Neural cell (in vitro differentiated cells): ENCODE data around the gene PDE1A. TPM values are rescaled to one million over a fixed set of nuclear protein-coding genes. Genes with fewer than 3 reads are reported as not detected.

ENCODE experiments used
- H2AFZ ChIP-seq: fragments of 200-600, 300-800 bp; sonication (generic), shearing (Covaris generic); 2 replicates; pipeline ENCODE4 v1.6.0; 2014; ENCODE audit warnings: low read depth, mild to moderate bottlenecking, antibody characterized with exemption, low read length, moderate library complexity
- H3F3A ChIP-seq: fragments of 200-600 bp; shearing (Covaris generic); 2 replicates; pipeline ENCODE4 v1.6.1; 2016; ENCODE audit warnings: mild to moderate bottlenecking, moderate library complexity, mixed read lengths, antibody characterized with exemption, low read length; ENCODE audit not compliant: insufficient read depth, poor library complexity, severe bottlenecking
- H3K27ac ChIP-seq: fragments of 200-600, 300-800 bp; sonication (generic), shearing (Covaris generic); 2 replicates; pipeline ENCODE4 v1.5.1; 2014; ENCODE audit warnings: mild to moderate bottlenecking, low read length, moderate library complexity
- H3K27me3 ChIP-seq: fragments of 300-800, 200-600 bp; sonication (generic), shearing (Covaris generic); 2 replicates; pipeline ENCODE4 v1.6.0; 2014; ENCODE audit warnings: mild to moderate bottlenecking, low read depth, low read length, moderate library complexity; ENCODE audit not compliant: insufficient read depth
- H3K36me3 ChIP-seq: fragments of 300-800, 200-600 bp; sonication (generic), shearing (Covaris generic); 2 replicates; pipeline ENCODE4 v1.5.1; 2014; ENCODE audit warnings: mild to moderate bottlenecking, antibody characterized with exemption, low read length, moderate library complexity; ENCODE audit not compliant: insufficient read depth
- H3K4me2 ChIP-seq: fragments of 300-800, 200-600 bp; sonication (generic), shearing (Covaris generic); 2 replicates; pipeline ENCODE4 v1.6.0; 2014; ENCODE audit warnings: mild to moderate bottlenecking, low read length
- H3K4me3 ChIP-seq: fragments of 300-800, 200-600 bp; sonication (generic), shearing (Covaris generic); 2 replicates; pipeline ENCODE4 v1.5.1; 2014; ENCODE audit warnings: mild to moderate bottlenecking, low read length, moderate library complexity
- H3K79me2 ChIP-seq: fragments of 200-600 bp; shearing (Covaris generic); replicated peaks from 2 replicates; pipeline ENCODE4 v1.6.0; 2014; ENCODE audit warnings: mild to moderate bottlenecking, low read length, moderate library complexity; ENCODE audit not compliant: insufficient read depth
- H3K9ac ChIP-seq: fragments of 300-800, 200-600 bp; sonication (generic), shearing (Covaris generic); 2 replicates; pipeline ENCODE4 v1.6.1; 2016; ENCODE audit warnings: mild to moderate bottlenecking, low read length, mixed read lengths
- H3K9me2 ChIP-seq: fragments of 200-600 bp; shearing (Covaris generic); 2 replicates; pipeline ENCODE4 v1.6.1; 2016; ENCODE audit warnings: mild to moderate bottlenecking, low read length, mixed read lengths; ENCODE audit not compliant: insufficient read depth
- H3K9me3 ChIP-seq: fragments of 200-600, 300-800 bp; sonication (generic), shearing (Covaris generic); 2 replicates; pipeline ENCODE4 v1.6.1; 2016; ENCODE audit warnings: mild to moderate bottlenecking, mixed run types, low read length, moderate library complexity, mixed read lengths
- H4K20me1 ChIP-seq: fragments of 200-600 bp; shearing (Covaris generic); 2 replicates; pipeline ENCODE4 v1.6.1; 2016; ENCODE audit warnings: mild to moderate bottlenecking, mixed run types; ENCODE audit not compliant: insufficient read depth
- CTCF ChIP-seq: fragments of 450-650 bp; IDR thresholded peaks from 2 replicates; pipeline ENCODE4 v1.5.1; 2014; ENCODE audit warnings: antibody characterized with exemption, mild to moderate bottlenecking, moderate library complexity; ENCODE audit not compliant: poor library complexity, severe bottlenecking
- EP300 ChIP-seq: fragments of 450-650 bp; conservative IDR thresholded peaks from 2 replicates; pipeline ENCODE4 v1.6.1; 2014; ENCODE audit warnings: antibody characterized with exemption, mild to moderate bottlenecking, moderate library complexity; ENCODE audit not compliant: poor library complexity, severe bottlenecking
- EZH2 ChIP-seq: fragments of 200-600, 300-800 bp; shearing (Covaris generic), sonication (generic); IDR thresholded peaks from 2 replicates; pipeline ENCODE4 v1.6.1; 2014; ENCODE audit warnings: antibody characterized with exemption, low read length, borderline replicate concordance, mild to moderate bottlenecking; ENCODE audit not compliant: insufficient read depth, poor library complexity, severe bottlenecking
- MXI1 ChIP-seq: fragments of 450-650 bp; conservative IDR thresholded peaks from 2 replicates; pipeline ENCODE4 v1.6.1; 2014; ENCODE audit warnings: antibody characterized with exemption, mild to moderate bottlenecking; ENCODE audit not compliant: poor library complexity, severe bottlenecking
- POLR2AphosphoS5 ChIP-seq: IDR thresholded peaks from 2 replicates; pipeline ENCODE4 v1.6.1; 2012
- RAD21 ChIP-seq: fragments of 450-650 bp; conservative IDR thresholded peaks from 2 replicates; pipeline ENCODE4 v1.6.1; 2014; ENCODE audit warnings: antibody characterized with exemption, mild to moderate bottlenecking, moderate library complexity
- REST ChIP-seq: IDR thresholded peaks from 2 replicates; pipeline ENCODE4 v1.6.1; 2012; ENCODE audit warnings: borderline replicate concordance
- SMC3 ChIP-seq: fragments of 450-650 bp; conservative IDR thresholded peaks from 2 replicates; pipeline ENCODE4 v1.6.1; 2014; ENCODE audit warnings: antibody characterized with exemption, mild to moderate bottlenecking, moderate library complexity; ENCODE audit not compliant: poor library complexity
- TAF1 ChIP-seq: IDR thresholded peaks from 2 replicates; pipeline ENCODE4 v1.6.1; 2012; ENCODE audit warnings: low read depth
- polyA plus RNA-seq: library from polyadenylated mRNA; depleted of rRNA; stranded (reverse); fragments of >200 nt; gene quantifications from 2 replicates; pipeline ENCODE4 v1.2.3, GENCODE V29; 2014

Gene PDE1A
- polyA plus RNA-seq, 1 donor from 2014 or later = 1.6 TPM

DNA sequence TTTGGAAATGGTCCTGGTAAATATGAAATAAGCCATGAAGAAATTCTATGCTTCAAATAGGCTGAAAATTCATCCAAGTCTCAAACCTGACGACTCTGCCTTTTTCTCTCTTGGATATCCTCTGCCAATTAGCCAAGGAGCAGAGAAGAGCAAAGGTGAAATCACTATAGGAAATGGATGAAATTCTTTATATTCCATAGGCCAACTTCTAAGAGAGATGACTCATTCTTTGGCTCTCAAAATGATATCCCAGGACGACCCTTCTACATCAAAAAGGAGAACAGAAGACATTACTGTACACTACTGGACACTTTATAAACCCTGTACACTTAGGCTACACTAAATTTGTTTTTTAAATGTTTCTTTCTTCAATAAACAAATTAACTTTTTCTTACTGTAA, 22.7 kb downstream of the PDE1A start:
- Histone ChIP-seq H3K9me3 (no peaks in the 10 kb centered on the region), H3K36me3 (no peaks in the 10 kb centered on the region), H3K79me2 (no peaks in the 10 kb centered on the region), H3K4me2 (no peak overlapping the region), H3K27me3 (no peaks in the 10 kb centered on the region), H3K27ac (no peak overlapping the region), H4K20me1 (no peaks in the 10 kb centered on the region), H3K9me2 (no peaks in the 10 kb centered on the region), H3K9ac (no peak overlapping the region), H3F3A (no peaks in the 10 kb centered on the region), H3K4me3 (no peak overlapping the region), H2AFZ (no peak overlapping the region)
- TF ChIP-seq EP300 = no peak
- no peak for TF ChIP-seq POLR2AphosphoS5
- TF ChIP-seq SMC3 = no peak
- no peak for TF ChIP-seq EZH2
- TF ChIP-seq REST = no peak
- no peak for TF ChIP-seq TAF1
- TF ChIP-seq CTCF = no peak
- no peak for TF ChIP-seq MXI1
- no peak for TF ChIP-seq RAD21

DNA sequence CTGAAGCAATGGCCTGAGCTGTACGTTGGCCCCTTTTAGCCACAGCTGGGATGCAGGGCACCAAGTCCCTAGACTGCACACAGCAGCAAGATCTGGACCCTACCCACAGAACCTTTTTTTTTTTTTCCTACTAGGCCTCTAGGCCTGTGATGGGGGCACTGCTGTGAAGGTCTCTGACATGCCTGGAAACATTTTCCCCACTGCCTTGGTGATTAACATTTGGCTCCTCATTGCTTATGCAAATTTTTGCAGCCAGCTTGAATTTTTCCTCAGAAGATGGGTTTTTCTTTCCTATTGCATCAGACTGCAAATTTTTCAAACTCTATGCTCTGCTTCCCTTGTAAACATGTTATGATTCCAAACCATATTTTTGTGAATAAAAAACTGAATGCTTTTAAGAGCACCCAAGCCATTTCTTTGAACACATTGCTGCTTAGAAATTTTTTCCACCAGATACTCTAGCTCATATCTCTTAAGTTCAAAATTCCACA, 33.5 kb downstream of the PDE1A start:
- TF ChIP-seq POLR2AphosphoS5 (no peak), EZH2 (no peak), CTCF (no peak), EP300 (no peak), RAD21 (no peak), MXI1 (no peak), TAF1 (no peak), SMC3 (no peak)
- Histone ChIP-seq H3K9ac (no peak overlapping the region), H3K27me3 (no peaks in the 10 kb centered on the region), H3K9me2 (no peaks in the 10 kb centered on the region), H3K9me3 (no peaks in the 10 kb centered on the region), H3K27ac (no peak overlapping the region), H4K20me1 (no peaks in the 10 kb centered on the region), H3K36me3 (no peaks in the 10 kb centered on the region), H3F3A (no peaks in the 10 kb centered on the region), H3K79me2 (no peaks in the 10 kb centered on the region), H3K4me3 (no peak overlapping the region), H2AFZ (no peak overlapping the region), H3K4me2 (no peak overlapping the region)
